Ectodermal cell (in vitro differentiated cells): ENCODE results near the gene DAZL.

ENCODE experiments used
- H3K27ac ChIP-seq: 2 replicates; pipeline ENCODE4 v1.7.0; 2013; ENCODE audit warnings: mild to moderate bottlenecking, low read depth, low read length; ENCODE audit not compliant: insufficient read depth, poor library complexity, severe bottlenecking
- H3K27me3 ChIP-seq: 2 replicates; pipeline ENCODE4 v1.7.0; 2013; ENCODE audit warnings: mild to moderate bottlenecking, low read length; ENCODE audit not compliant: insufficient read depth, control insufficient read depth, poor library complexity, severe bottlenecking
- H3K36me3 ChIP-seq: one replicate; pipeline ENCODE4 v1.7.0; 2013; ENCODE audit warnings: low read length; ENCODE audit not compliant: control insufficient read depth, insufficient read depth
- H3K4me1 ChIP-seq: one replicate; pipeline ENCODE4 v1.7.0; 2013; ENCODE audit warnings: low read length; ENCODE audit not compliant: control insufficient read depth, insufficient read depth
- H3K4me3 ChIP-seq: 2 replicates; pipeline ENCODE4 v1.7.0; 2013; ENCODE audit warnings: low read depth, low read length, control low read depth; ENCODE audit not compliant: insufficient read depth
- H3K9me3 ChIP-seq: 2 replicates; pipeline ENCODE4 v1.7.0; 2013; ENCODE audit warnings: mild to moderate bottlenecking, low read length, moderate library complexity; ENCODE audit not compliant: control insufficient read depth
- WGBS, 2 experiments: methylation state at CpG; one replicate each; pipeline ENCODE4 v1.1.7; 2013; ENCODE audit warnings: missing lambda C conversion rate in 2 of 2; 5-methylcytosine and 5-hydroxymethylcytosine counted together

The DAZL gene

DNA sequence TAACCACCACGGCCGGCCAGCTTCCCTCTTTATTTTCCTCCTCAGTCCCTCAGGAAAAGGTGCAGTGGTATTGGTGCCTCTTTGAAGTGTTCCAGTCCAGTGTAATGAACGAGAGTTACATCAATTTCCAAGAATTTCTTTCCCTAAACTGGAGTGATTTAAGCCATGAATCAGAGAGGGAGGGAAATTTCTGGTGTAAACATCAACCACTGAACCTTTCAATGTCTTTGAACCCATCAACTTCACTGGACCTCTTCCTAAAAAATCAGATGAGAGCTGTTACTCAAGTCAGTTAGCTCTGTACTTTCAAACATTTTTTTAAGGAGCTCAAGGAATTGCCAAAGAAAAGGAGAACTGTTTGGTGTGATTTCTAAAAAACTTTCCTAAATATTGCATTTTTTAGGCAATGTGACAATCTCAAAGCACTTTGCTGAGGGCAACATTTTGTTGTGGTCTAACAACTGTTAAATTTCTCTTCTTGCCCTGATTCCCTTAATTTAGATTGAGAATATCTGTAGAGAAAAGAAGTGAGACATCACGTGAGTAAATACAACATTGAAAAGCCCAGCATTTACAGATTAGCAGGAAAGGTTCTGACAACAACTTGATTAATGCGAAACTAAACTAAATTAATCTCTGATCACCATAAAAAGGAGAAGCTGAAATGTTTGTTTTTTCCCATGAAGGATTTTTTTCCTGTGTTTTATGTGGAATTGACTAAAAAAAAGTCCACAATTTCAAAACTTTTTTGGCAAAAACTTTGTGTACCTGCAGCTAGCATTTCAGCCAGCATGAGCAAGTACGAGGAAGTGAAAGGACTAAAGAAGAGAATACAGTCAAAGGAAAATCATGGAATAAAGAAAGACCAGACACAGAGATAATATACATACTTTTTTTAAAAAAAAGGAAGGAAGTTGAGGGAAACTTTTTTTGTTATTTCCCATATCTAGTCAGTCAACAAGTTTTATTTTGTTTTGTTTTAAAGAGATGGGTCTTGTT, 9.1 kb upstream of the DAZL start:
- H3K27me3 ChIP-seq: no peaks in the 10 kb centered on the region
- H3K9me3 ChIP-seq: no peaks in the 10 kb centered on the region
- H3K27ac ChIP-seq: no peak overlapping the region
- WGBS, 2 experiments: 92% methylated on average over 5 to 6 of the region's 6 CpGs
- H3K4me3 ChIP-seq: no peak overlapping the region
- H3K36me3 ChIP-seq: no peaks in the 10 kb centered on the region
- H3K4me1 ChIP-seq: no peaks in the 10 kb centered on the region

DNA sequence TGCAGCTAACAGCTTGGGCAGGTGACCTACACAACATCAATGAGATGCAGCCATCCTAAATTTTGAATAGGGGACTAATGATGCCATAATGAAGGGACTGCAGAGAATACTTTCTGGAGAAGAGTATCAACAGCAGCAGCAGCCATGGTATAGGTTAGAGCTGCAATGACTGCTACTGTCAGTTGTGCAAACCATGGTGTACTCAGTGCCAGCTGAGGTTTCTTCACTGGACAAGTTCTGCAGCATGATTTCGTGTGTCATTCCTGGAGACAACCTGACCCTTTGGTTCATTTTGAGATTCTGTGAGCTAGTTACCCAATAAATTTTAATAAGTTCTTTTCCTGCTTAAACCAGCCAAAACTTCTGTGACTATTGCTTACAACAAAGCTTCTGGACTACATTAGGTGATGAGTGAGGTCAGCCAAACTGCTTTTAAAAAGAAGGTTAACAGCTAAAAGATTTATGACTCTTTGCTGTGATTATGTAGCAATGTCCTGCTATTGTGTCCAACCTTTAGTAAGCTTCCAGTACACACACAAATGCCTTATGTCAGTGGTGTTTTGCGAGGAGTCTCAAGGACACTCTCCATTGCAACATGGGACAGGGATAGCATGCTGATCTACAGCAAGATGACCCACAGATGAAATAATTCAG, 4.8 kb upstream of the DAZL start:
- WGBS, 2 experiments: 91 to 93% methylated on average over 2 of the region's 2 CpGs
- H3K9me3 ChIP-seq: no peaks in the 10 kb centered on the region
- H3K4me3 ChIP-seq: no peak overlapping the region
- H3K27ac ChIP-seq: no peak overlapping the region
- H3K27me3 ChIP-seq: no peaks in the 10 kb centered on the region
- no peaks in the 10 kb centered on the region for H3K36me3 ChIP-seq
- no peaks in the 10 kb centered on the region for H3K4me1 ChIP-seq

DNA sequence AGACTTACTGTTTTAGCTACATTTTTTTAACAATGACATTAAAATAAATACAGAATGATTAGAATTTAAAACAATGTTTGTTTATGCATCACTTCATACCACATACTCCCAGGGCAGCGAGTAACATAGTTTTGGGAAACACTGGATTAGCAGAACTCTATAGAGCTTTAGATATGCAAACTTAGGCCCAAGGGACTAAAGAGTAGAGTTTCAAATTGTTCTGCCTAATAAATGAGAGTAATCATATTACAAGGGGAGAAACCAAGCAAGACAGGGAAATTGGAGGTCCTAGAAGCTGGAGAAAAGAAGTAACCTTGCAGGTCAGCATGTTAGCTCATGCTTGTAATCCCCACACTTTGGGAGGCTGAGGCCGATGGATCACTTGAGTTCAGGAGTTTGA, 3.6 kb upstream of the DAZL start:
- H3K4me1 ChIP-seq: no peaks in the 10 kb centered on the region
- H3K9me3 ChIP-seq: no peaks in the 10 kb centered on the region
- H3K4me3 ChIP-seq: no peak overlapping the region
- no peaks in the 10 kb centered on the region for H3K27me3 ChIP-seq
- no peak overlapping the region for H3K27ac ChIP-seq
- WGBS, 2 experiments: 44 to 54% methylated on average over 2 of the region's 2 CpGs
- no peaks in the 10 kb centered on the region for H3K36me3 ChIP-seq

DNA sequence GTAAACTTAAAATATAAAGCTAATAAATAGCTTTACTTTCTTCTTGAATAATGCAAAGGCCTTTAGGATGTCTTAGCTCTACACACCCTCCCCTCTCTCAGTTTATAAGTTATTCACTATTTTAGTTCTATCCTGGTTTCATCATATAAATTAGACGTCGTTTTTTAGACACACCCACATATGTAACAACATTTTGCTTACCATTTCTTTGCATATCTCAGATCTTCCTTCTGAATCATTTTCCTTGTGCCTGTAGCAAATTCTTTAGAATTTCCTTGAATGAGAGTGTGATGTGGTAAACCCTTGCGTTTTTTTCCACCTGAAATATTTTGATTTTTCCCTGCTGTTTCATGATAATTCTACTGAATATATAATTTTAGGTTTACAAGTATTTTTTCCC, 2.5 kb upstream of the DAZL start:
- Histone ChIP-seq H3K27me3 (no peaks in the 10 kb centered on the region), H3K9me3 (no peaks in the 10 kb centered on the region), H3K4me1 (no peaks in the 10 kb centered on the region), H3K27ac (no peak overlapping the region), H3K4me3 (no peak overlapping the region), H3K36me3 (no peaks in the 10 kb centered on the region)
- 65 to 70% methylated on average over 2 of the region's 3 CpGs for WGBS, 2 experiments

DNA sequence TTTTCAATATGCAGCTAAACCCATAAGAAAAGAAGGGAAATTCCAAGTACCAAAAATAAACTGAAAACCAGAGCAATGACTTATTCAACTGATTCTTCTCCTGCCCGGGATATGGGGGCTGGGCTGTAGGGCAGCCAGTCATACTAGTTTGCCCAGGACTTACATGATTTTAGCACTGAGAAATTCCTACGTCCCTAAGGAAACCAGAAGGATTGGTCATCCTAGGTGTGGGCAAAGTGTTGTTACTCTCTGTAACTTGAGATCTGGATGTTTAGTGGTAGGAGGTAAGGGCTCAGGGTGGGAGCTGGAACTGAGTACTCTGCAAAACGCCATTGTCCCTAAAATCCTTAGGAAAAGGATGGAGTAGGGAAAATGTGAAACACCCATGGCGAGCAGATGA, 1.2 kb upstream of the DAZL start:
- no peaks in the 10 kb centered on the region for H3K4me1 ChIP-seq
- H3K36me3 ChIP-seq: no peaks in the 10 kb centered on the region
- no peak overlapping the region for H3K4me3 ChIP-seq
- no peaks in the 10 kb centered on the region for H3K27me3 ChIP-seq
- WGBS, 2 experiments: 89 to 94% methylated on average over 4 of the region's 4 CpGs
- H3K27ac ChIP-seq: no peak overlapping the region
- H3K9me3 ChIP-seq: no peaks in the 10 kb centered on the region

DNA sequence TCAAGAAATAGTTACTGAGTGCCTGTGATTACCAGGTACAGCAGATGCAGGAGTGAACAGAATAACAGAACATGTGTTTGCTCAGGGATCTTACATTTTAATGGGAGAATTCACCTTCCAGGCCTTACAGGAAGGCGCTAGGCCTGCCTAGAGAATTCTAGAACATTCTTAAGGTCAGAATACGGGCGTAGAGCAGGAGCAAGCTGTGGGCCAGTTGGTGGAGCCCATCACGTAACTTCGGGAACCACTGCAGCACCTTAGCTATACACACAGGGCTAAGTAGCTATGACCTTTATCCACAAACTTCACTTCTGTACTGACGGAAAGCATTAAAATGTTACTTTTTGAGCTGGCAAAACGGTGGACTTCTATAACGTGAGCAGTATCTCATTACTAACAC, 743 bp upstream of the DAZL start:
- Histone ChIP-seq H3K27me3 (no peaks in the 10 kb centered on the region), H3K4me1 (no peaks in the 10 kb centered on the region), H3K36me3 (no peaks in the 10 kb centered on the region), H3K27ac (no peak overlapping the region), H3K4me3 (no peak overlapping the region), H3K9me3 (no peaks in the 10 kb centered on the region)
- 95 to 97% methylated on average over 8 of the region's 8 CpGs for WGBS, 2 experiments

DNA sequence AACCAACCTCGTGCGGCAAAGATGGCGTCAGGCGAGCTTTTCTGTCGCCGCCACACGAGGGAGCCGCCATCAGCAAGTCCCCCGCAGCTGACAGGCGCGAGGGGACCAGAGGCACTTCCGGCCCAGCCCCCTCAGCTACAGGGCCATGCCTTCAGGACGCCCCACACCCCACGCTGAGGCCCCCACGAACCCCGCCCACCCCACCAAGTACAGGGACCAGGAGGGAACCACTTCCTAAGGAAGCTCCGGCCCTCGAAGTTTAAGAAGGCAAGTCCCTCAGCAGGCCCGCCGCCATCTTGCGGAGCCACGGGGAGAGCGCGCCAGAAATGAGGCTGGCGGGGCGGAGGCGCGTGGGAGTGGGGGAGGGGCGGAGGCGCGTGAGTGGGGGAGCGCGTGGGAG, 790 bp downstream of the DAZL start:
- Histone ChIP-seq H3K27ac (no peak overlapping the region), H3K4me3 (no peak overlapping the region), H3K36me3 (no peaks in the 10 kb centered on the region), H3K9me3 (no peaks in the 10 kb centered on the region), H3K27me3 (no peaks in the 10 kb centered on the region), H3K4me1 (no peaks in the 10 kb centered on the region)
- WGBS, 2 experiments: 95 to 96% methylated on average over 33 of the region's 33 CpGs

DNA sequence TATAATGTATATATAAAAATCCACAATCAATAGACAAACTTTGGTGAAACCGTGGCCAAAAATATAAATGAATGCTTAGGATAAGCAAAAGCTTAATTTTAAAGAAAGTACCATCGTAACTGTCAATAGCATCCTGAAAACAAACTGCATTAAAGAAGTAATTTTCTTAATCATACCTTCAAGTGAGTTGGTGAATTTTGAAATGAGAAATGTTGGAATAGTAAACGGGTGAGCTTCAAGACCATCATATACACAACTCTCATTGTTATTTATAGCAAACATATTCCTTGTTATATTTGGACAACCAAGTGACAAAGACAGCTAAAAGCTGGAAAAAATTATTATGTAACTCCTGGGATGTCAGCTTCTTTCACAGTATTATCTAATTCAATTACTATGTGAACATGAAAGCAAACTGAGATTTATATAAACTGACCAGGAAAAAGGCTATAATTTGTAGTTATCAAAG, 3.7 kb downstream of the DAZL start:
- Histone ChIP-seq H3K4me1 (no peaks in the 10 kb centered on the region), H3K27me3 (no peaks in the 10 kb centered on the region), H3K36me3 (no peaks in the 10 kb centered on the region), H3K9me3 (no peaks in the 10 kb centered on the region), H3K27ac (no peak overlapping the region), H3K4me3 (no peak overlapping the region)
- 50% methylated on average over 2 of the region's 3 CpGs; no CpG with 5 or more reads in 1 of the 2 experiments for WGBS, 2 experiments

DNA sequence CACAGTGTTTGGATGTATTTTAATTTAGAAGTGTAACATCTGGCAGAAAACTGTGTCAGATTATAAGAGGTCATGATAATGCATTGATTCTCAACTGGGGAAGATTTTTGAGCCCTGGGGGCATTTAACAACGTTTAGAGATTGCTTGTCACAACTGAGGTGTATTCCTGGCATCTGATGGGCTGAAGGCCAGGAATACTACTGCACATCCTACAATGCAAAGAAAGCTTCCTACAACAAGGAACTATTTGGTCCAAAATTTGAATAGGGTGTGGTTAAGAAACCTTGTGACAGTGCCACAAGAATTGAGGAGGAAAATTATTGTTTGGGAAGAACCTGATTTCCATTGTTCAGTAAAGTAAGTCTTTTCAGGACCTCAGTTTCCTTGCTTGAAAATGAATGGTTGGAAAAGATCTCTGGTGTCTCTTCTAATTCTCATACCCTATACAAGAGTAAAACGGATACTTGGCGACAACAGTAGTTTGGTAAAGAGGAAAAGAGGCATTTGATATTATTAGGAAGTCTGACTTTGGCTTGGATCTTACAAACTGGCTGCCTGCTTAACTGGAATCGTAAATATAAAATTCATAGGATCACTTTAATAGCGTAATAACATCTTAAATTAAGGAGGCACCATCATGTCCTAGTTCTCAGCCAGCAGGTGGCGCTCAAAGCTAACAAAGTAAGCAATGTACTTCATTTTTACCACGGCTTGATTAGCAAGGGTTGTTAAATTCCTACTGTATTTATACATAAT, 4.3 kb downstream of the DAZL start:
- Histone ChIP-seq H3K4me1 (no peaks in the 10 kb centered on the region), H3K9me3 (no peaks in the 10 kb centered on the region), H3K36me3 (no peaks in the 10 kb centered on the region), H3K27ac (no peak overlapping the region), H3K4me3 (no peak overlapping the region), H3K27me3 (no peaks in the 10 kb centered on the region)
- WGBS, 2 experiments: 25 to 51% methylated on average over 1 to 6 of the region's 7 CpGs

DNA sequence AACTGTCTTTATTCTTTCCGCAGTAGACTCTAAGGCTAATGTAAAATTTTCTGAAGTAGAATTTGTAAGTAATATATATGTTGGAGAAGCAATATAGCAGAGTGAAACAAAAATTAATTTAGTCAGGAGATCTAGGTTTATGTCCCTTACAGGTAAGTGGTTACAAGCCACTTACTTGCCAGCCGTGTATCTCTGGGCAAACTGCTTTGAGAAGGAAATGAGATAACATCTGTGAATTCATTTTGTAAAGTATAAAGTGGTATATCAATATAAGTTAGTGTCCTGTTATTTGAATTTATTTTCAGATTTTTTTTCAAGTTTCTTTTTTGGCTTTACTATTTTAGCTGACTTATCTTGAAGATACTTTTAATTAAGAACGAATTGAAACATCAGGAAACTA, 5.5 kb downstream of the DAZL start:
- no peaks in the 10 kb centered on the region for H3K27me3 ChIP-seq
- no peaks in the 10 kb centered on the region for H3K36me3 ChIP-seq
- no peak overlapping the region for H3K27ac ChIP-seq
- H3K4me1 ChIP-seq: no peaks in the 10 kb centered on the region
- 93 to 97% methylated on average over 2 of the region's 3 CpGs for WGBS, 2 experiments
- H3K4me3 ChIP-seq: no peak overlapping the region
- no peaks in the 10 kb centered on the region for H3K9me3 ChIP-seq
